NCI-H2107 (cell line): ENCODE measurements around the gene UTP25.

Experiments used
- DNase-seq: peaks from one replicate; lab custom pipeline; 2025; lab: John Stamatoyannopoulos, UW

The UTP25 gene

DNA sequence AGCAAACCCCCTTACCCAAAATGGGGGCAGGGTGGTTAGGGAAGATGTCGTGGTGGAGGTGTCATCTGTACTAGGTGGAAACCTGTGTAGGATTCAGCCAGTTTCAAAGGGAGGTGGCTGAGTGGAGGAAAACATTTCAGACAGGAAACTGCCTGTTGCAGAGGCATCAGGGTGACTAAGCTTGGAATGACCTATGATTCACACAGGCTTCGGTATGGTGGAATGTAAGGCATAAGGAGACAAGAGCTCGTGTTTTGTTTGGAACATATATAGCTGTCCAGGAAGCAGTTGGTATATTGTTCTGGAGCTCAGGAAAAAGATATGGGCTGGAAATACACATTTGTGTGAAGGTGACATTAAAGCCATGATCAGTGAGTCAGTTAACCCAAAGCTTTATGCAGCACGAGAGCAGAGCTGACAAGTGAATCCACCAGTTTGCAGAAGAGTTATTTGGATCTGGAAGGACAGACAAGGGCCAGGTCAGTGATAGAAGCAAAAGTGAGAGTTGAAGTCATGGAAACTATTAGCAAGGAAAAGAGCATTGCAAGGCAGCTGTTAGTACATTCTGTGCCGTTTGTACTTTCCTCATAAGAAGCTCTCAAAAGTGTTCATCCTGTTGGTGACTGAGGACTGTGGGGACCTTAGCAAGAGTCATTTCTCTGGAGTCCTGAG is 12.2 kb downstream of the UTP25 start:
- DNase-seq = no peak

DNA sequence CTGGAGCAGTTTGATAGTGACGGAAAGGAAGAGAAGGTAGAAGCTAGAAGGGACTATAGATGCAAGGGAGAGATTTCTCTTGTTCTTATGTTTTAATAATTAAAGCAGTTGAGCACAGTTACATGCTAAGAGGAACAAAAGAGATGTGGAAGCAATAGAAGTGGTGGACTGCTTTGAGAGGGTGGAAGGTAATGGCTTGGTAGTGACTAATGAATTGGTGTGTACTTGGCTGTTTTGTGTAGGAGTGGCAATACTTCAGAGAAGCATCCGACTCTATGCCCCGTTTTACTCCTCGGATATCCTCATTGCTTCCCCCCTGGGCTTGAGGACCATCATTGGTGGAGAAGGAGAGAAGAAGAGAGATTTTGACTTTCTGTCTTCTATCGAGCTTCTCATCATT is 12.8 kb downstream of the UTP25 start:
- DNase-seq = no peak

DNA sequence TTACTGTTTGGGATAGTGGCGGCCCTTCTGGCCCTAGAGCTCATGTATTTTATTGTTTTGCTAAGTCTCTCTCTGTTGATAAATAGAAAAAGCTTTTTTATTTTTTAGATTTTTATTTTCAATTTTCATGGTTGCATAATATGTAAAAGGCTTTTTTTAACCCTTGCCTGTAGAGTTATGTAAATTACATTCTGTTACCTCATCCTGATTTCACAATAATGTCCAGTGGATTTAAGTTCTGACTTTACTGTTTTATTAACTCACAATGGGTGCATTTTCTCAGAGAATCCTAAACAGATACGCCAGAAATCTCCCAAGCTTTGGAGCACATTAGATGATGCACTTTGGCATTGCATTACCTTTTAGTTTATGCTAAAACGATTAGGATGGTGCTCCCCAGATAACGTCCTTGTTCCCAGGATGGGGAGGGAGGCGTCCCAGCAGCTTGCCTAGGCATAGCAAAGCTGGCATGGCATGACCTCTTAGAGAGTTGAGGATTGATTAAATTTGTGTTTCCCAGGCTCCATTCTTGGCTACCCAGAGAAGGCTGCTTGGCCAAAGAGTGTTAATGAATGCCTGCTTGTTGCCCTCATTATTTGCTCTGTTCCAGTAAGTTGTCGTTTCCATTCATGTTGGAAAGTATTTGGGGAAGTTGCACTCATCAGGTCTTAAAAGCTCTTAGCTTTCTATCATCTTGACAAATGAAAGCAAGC is 17.1 kb downstream of the UTP25 start:
- DNase-seq = no peak

DNA sequence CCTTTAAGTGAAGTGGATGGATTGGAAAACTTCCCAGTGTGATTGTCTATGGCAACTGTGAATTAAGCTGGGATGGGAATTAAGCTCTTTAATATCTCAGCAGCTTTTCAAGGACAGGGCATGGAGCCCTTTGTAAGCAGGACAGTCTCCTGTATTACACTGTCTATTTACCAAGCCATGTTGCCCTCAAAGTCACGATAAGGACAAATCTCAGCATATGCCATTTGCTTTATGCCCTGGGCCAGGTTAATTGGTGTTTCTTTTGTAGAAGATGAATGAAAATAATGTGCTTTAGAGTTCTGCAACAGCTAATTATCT is 17.6 kb downstream of the UTP25 start:
- DNase-seq = peak; percentile 68

DNA sequence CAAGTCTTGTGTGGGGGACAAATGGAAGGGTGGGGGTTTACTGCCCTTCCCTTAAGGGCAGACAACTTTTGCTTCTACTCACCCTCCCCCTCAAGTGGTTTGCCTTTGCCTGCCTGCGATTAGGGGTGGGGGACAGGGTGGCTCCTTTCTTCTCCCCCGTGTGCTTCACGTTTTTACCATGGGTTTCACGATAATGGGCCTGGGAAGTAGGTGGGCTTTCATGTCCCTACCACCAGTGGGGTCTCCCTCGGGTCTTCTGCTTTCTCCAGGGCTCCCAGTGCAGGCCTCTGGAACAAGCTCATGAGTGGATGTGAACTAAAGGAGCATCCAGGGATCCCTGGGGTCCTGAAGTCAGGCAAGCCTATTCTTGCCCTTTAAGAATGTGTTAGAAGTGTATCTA is 21.6 kb downstream of the UTP25 start:
- DNase-seq = no peak

DNA sequence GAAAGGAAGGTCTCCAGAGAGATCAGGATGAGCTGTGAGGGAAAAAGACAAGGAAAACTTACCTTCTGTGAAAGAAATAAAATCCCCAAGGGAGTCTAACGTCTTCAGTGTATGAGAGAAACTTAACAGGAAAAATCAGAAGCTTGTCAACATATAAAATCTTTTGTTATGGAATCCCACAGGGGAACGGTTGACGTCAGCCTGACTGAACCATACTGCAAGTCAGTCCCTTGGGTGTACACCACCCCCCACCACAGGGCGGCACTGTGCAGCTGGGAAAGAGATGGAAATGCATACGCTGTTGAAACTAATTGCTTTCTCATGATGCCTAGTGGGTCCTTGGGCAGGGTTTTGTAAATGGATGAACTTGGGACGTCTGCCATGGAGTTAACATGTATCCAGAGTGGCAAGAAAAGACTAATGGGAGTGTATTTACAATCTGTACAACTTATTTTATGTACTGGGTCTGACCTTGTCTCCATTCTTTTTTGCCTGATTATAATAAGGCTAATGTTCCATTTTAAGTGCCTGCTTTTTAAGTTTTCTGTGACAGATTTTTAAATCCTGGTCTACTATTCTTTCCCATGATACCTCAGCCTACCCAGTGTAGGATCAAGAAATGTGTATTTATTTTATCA is 22.7 kb downstream of the UTP25 start:
- DNase-seq = peak; percentile 72

DNA sequence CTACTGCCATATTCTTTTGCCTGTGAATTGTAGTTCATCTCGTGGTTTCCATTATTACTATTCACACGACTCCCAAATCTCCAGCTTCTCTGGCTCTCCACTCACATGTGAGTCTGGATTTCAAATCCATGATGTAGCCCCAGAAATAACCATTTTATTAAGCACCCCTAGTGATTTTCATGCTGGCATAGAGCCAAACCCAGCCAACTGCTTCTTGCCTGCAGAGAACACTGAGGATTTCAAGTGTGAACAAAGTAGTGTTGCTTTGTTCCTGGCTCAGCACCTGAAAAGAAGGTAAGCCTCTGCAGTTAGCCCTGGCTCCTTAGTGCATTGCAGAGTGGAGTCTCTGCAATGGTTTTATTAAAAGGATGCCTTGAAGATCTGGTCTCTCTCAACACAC is 25.9 kb downstream of the UTP25 start:
- no peak for DNase-seq

DNA sequence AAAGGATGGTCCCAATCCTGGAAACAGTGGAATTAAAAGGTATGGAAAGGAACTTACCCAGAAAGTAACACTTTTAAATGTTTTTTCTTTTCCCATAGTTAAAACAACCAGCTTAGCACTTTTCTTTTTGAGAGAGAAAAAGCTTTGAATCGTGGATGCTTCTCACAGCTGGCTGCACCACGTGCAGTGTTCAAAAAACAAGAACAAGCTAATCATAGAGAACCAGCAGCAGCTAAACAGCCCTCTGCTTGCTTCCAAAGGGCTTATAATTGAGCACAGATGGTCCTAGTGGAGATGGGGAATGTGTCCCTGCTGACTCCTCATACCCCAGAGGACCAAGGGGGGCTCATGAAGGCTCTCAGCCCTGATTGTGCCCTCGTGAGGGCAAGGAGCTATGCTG is 26.4 kb downstream of the UTP25 start:
- DNase-seq = no peak

DNA sequence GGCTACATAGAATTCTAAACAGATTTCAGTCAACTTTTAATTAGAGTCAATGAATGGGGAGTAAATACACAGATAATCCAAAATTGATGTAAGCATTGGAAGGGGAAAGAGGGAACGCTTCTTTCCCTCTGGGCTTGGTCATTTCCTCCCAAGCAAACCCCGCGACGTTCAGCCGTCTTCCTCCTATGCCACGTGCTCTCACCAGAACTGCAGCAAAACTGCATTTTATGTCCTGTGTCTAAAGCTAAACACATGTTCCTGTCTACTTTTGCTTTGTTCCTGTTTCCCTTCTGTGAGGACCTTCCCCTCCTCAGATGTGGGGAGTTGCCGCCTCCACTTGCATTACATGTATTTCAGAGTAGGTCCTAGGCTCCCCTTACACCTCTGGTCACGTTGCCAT is 27.2 kb downstream of the UTP25 start:
- DNase-seq = no peak

DNA sequence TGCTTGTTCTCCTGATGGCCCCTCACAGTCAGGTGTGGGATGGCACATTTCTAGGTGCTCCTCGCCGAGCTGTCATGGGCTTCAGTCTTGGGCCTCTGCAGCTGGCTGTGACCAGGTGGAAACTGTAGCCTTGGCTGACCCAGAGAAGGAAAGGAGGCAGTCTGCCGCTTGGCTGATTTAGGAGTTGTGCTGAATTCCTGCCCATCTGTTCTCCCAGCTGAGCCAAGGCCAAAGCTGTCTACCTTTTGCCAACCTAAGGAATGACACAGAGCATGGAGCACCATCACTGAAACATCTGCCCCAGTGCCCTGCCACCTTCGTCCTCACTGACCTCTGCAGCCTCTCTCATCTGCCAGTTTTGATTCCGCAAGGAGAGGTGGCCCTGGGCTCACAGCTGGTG is 27.9 kb downstream of the UTP25 start:
- DNase-seq = no peak

DNA sequence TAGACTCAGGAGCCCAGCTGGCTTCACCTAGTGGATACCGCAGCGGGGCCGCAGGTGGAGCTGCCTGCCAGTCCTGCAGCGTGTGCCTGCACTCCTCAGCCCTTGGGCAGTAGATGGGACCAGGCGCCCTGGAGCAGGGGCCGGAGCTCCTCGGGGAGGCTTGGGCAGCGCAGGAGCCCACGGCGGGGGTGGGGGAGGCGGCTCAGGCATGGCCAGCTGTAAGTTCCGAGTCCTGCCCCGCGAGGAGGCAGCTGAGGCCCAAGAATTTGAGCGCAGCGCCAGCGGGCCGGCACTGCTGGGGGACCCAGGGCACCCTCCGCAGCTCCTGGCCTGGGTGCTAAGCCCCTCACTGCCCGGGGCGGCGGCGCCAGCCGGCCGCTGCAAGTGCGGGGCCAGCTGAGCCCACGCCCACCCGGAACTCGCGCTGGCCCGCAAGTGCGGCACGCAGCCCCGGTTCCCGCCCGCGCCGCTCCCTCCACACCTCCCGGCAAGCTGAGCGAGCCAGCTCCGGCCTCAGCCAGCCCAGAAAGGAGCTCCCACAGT is 30.9 kb downstream of the UTP25 start:
- no peak for DNase-seq

DNA sequence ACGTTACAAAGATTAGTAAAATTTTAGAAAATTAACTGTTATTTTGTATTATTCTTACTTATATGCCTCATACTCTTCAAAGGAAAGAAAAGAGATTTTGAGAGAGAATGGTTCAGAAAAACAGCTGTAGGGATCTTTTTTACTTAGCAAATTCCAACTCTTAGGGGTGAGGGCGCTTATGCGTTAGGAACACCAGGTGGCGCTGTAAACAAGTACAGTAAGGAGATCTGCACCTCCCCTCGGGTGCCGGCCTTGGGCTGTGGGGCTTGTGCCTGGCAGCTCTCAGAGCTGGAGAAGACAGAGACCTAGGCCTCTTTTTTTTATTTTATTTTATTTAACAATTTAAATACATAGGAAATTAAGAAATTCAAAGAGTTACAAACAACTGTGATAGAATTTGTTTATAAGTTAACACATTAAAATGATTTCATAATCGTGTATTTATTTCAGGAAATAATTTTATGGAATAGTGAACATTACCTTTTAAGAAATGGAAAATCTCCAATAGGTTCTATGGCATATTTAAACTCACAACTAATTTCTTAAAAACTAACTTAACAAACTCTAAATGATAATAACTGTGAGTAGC is 32.6 kb downstream of the UTP25 start:
- peak; percentile 93 for DNase-seq

DNA sequence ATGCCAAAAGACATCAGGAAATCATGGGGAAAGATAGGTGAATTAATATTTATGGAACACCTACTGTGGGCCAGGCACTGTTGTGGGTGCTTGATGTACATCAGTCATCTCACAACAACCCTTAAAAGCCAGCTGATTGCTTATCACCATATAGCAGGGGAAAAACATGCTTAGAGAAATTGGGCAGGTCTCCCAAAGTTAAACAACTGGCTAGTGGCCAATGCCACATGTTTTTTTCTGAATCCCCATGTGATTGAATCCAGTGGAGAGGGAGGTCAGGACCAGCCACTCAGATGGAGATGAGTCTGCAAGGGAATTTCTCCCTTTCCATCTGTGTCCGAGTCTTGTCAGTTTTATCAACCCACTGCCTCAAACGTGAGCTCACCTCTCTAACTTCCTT is 33.5 kb downstream of the UTP25 start:
- no peak for DNase-seq

DNA sequence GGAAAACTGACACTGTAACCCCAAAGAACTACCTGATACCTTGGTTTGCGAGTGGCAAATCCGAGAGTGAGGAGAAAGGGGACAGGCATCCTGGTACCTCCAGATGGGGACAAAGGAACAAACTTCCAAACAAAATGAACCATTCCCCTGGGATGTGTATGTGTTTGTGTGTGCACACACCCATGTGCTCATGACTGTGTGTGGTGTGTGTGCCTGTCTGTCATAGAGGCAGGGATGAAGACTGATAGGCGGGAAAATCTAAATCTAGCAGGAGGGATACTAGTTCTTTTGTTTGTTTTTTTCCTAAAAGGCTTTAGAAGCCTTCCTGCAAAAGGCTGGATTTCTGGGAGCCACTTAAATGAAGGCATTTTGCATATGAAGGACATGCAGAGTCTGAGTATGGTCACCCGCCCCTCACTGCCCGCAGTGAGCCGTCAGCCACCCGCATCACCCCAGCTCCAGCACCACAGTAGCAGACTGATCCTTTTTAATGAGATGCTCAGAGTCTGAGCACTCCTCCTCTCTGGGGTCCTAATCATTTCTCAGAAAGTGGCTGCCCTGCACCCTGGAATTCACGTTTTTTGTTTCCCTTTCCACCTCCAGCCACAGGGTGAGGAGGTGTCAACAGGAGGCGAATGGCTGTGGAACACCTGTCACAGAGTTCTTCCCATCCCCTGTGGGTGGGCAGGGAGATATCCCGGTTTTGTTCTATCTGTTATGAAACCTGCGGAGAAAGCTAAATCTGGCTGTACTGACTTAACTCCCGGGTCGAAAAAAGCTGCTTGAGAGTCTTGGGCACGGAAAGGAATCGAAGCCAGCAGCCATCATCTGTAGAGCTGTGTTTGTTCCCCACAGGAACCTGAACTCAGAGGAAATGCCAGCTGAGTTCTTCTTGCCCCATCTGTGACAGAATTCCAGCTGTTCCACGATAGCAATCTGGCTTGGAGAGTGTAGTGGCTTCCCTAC is 34.9 kb downstream of the UTP25 start:
- no peak for DNase-seq

DNA sequence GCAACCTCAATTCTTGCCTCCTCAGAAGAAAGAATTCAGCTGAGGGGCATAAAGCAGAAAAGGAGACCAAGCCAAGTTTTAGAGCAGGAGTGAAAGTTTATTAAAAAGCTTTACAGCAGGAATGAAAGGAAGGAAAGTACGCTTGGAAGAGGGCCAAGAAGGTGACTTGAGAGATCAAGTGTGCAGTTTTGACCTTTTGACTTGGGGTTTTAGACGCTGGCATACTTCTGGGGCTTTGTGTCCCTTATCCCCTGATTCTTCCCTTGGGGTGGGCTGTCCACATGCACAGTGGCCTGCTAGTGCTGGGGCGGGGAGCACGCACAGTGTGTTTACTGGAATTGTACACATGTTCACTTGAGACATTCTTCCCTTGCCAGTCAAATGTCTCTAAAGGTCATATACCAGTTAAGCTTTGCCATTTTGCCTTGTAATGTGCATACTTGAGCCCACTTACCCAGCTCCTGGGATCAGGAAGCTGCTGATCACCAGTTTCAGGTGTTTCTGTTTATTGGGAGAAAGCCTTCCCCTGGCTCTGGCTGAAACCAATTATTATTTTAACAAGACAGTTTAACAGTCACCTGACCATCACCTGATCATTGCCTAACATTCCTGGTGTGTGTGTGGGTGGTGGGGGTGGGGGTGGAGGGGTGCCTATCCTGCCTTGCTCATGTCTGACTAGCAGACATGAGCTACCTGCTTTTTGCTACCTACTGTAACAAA is 36.2 kb downstream of the UTP25 start:
- no peak for DNase-seq

DNA sequence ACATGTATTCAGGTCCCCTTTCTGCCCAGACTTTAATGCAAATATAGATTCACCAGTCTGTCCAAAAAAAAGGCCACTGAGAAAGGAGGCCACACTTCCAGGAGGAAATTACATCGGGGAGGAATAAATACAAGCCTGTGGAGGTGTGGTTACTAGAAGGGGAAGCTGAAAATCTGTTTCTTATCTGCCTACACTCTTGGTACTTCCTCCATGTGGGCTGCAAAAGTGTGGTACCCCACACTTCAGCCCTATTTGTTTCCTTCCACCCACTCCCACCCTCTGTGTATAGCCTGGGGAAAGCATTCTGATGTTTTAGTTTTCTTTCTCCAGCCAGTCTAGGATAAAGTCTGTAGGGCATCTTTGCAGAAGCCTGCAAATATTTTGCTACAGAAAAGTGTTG is 38.4 kb downstream of the UTP25 start:
- DNase-seq = no peak

DNA sequence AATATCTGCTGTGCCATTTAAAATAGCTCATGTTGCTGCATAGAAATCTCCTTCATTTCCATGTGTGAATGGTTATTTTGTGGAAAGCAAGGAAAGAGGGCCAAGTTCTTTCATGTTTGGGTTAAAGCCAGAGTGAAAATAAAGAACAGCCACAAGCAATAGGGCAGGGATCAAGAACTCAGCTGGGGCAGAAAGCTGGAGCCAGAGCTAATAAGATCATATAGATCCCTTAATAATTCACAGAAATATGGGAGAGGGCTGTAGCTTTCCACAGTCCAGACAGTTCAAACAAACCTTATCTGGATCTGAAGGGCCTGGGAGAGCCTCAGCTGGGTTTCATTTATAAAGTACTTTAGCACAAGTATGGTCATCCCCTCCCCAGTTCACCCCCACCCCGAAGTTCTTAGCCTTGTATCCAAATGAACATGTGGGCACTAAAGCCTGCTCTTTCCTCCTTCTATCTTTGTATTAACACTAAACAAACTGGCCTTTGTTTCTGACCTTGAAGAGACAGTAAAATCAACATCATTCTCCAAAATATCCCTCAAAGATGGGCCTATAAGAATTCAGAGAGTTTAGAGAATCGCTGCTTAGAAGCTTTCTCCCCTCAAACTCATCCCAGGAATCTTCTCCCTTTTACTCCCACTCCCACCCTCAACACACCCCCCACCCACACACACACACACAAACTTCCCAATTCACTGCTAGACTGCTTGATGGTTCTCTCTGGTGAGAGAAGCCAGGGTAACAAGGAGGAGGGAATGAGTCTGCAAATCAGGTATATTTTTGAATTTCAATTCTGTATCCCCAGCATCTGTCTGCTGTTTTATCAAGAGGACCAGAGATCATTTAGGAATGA is 41.7 kb downstream of the UTP25 start:
- no peak for DNase-seq

DNA sequence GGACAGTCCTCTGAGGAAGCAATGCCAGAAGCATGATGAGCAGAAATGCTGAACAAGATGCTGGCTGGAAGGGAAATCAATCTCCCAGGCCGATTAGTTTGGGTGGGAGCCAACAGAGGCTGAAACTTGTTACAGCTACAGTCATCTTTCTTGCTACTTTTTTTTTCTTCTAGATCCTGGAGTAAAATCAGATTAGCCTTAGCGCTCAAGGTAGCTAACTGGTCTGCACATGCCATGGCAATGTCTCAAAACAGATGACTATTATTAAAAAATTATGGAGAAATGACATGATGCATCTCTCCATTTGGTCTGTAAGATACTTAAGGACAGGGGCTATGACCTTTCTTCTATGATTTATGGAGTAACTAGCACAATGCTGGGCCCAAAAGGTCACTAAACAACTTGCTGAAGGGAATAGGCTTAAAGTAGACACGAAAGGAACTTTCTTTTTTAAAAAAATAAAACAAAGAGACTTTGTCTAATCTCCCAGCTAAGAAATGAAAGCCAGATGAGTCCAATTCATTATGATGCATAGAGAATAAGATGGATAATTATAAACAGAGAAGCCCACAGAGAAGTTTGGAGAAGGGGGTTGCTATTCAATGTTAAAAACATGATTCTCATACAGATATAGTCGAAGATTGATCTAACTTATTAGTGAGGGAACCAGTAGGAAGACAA is 42.5 kb downstream of the UTP25 start:
- no peak for DNase-seq

DNA sequence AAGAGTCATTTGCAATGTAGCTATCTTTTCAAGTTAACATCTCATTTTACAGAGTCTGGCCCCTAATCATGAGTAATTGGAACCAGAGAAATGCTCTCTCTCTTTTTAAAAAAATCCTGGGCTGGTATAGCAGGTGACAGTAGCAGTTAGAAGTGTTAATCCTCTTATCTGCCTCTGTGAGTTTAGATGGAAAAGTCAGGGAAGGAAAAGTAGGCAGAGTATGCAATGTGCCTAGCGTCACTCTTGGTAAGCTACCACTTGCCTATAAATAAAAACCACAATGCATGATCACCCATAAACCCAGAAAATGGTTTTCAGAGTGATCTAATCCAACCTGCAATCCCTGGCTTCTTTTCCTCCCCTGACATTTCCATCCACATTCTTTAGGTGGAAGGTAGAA is 43.2 kb downstream of the UTP25 start:
- DNase-seq = no peak

DNA sequence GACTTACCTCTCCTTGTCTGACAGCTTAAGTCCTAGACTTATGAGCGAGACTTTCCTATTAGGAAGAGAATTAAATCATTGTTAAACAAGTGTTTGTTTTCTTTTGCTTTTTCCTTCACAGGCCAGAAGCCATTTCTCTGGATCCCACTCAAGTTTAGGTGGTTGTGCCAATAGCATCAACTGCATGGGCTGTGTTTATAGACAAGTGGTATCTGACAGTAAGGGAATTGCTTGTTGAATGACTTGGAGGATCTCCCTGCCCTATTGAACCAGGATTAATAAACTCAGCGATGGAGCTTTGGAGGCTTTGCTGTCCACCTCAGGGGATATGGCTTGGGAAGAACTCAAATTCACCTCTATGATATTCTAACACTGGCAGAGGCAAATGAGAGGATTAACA is 43.7 kb downstream of the UTP25 start:
- DNase-seq = no peak
